HL-60 (cell line): ENCODE measurements around the gene SMIM20.
A peak's percentile ranks its signal among the peaks of the same experiment; 100 is the strongest.
"Not testable (repeated sequence)": the region's sequence is repeated elsewhere in the genome, so short reads cannot be mapped to it uniquely, and the experiment has no call there.

Experiments used
- DNase-seq, 2 experiments: peaks; one replicate each; pipeline ENCODE4 v3.0.0-alpha.2; 2010 to 2020; ENCODE audit warnings: low read depth in 1 of 2, low spot score in 1 of 2
- H3K27ac ChIP-seq: fragments of 250-450 bp; sonication (Bioruptor Pico); replicated peaks from 2 replicates; pipeline ENCODE4 v1.5.1; 2020; ENCODE audit warnings: mild to moderate bottlenecking, moderate library complexity
- H3K27me3 ChIP-seq: fragments of 250-450 bp; sonication (Bioruptor Pico); 2 replicates; pipeline ENCODE4 v1.5.1; 2021; ENCODE audit warnings: mild to moderate bottlenecking, moderate library complexity; ENCODE audit not compliant: insufficient read depth, poor library complexity, severe bottlenecking
- H3K4me3 ChIP-seq: replicated peaks from 2 replicates; pipeline ENCODE4 v1.5.1; 2011; ENCODE audit warnings: mild to moderate bottlenecking, control low read depth, low read length; ENCODE audit not compliant: insufficient read depth
- GABPA ChIP-seq: IDR thresholded peaks from 2 replicates; pipeline ENCODE4 v1.6.1; 2012; ENCODE audit warnings: low read depth
- POLR2AphosphoS5 ChIP-seq: IDR thresholded peaks from 2 replicates; pipeline ENCODE4 v1.6.1; 2012; ENCODE audit warnings: low read depth
- SPI1 ChIP-seq: IDR thresholded peaks from 2 replicates; pipeline ENCODE4 v1.6.1; 2012; ENCODE audit warnings: low read depth, mild to moderate bottlenecking, borderline replicate concordance
- long read RNA-seq: library from polyadenylated mRNA; unstranded; transcript quantifications from one replicate; pipeline ENCODE4 v2.0.0, GENCODE V29; 2020
- TF ChIP-seq, protein P1 (sequence below): IDR thresholded peaks from 2 replicates; pipeline ENCODE4 v1.6.1; 2012; ENCODE audit warnings: low read depth; ENCODE audit not compliant: insufficient replicate concordance
- TF ChIP-seq, protein P2 (sequence below): IDR thresholded peaks from one replicate; pipeline ENCODE4 v1.5.1; 2011; ENCODE audit warnings: low read length, control low read depth, inconsistent platforms; ENCODE audit not compliant: insufficient read depth

The SMIM20 gene
- long read RNA-seq, transcript SMIM20-201 (3 exons, 935 nt) = major isoform, 34 of 35 reads
- long read RNA-seq, partial matches to known transcripts = 0 of 35 reads
- long read RNA-seq, other reads (novel, unspliced or antisense) = 1 of 35 reads

- Histone ChIP-seq H3K27me3 (peaks cover 2% of the 10 kb centered on the region), H3K27ac (peak within 1 kb of the TSS; percentile 81), H3K4me3 (peak within 1 kb of the TSS; percentile 71)
- peak; percentile 82 to 88 for DNase-seq
- TF ChIP-seq POLR2AphosphoS5 (peak; percentile 80), SPI1 (no peak), GABPA (peak; percentile 92)
- TF ChIP-seq, protein P1, sequence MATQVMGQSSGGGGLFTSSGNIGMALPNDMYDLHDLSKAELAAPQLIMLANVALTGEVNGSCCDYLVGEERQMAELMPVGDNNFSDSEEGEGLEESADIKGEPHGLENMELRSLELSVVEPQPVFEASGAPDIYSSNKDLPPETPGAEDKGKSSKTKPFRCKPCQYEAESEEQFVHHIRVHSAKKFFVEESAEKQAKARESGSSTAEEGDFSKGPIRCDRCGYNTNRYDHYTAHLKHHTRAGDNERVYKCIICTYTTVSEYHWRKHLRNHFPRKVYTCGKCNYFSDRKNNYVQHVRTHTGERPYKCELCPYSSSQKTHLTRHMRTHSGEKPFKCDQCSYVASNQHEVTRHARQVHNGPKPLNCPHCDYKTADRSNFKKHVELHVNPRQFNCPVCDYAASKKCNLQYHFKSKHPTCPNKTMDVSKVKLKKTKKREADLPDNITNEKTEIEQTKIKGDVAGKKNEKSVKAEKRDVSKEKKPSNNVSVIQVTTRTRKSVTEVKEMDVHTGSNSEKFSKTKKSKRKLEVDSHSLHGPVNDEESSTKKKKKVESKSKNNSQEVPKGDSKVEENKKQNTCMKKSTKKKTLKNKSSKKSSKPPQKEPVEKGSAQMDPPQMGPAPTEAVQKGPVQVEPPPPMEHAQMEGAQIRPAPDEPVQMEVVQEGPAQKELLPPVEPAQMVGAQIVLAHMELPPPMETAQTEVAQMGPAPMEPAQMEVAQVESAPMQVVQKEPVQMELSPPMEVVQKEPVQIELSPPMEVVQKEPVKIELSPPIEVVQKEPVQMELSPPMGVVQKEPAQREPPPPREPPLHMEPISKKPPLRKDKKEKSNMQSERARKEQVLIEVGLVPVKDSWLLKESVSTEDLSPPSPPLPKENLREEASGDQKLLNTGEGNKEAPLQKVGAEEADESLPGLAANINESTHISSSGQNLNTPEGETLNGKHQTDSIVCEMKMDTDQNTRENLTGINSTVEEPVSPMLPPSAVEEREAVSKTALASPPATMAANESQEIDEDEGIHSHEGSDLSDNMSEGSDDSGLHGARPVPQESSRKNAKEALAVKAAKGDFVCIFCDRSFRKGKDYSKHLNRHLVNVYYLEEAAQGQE = no peak
These were observed at the start of gene SMIM20 for GRCh38 chr4:25913851-25914669. TSS of gene SMIM20 (plus strand) at chr4:25914220. CDS start at chr4:25914314, 94 bp downstream.

GRCh38 chr4:25865586-25865985 is 48.4 kb upstream of the SMIM20 start:
- no peak overlapping the region for H3K27ac ChIP-seq
- H3K27me3 ChIP-seq = peaks cover 3% of the 10 kb centered on the region
- no peak for DNase-seq
- TF ChIP-seq, protein P2, sequence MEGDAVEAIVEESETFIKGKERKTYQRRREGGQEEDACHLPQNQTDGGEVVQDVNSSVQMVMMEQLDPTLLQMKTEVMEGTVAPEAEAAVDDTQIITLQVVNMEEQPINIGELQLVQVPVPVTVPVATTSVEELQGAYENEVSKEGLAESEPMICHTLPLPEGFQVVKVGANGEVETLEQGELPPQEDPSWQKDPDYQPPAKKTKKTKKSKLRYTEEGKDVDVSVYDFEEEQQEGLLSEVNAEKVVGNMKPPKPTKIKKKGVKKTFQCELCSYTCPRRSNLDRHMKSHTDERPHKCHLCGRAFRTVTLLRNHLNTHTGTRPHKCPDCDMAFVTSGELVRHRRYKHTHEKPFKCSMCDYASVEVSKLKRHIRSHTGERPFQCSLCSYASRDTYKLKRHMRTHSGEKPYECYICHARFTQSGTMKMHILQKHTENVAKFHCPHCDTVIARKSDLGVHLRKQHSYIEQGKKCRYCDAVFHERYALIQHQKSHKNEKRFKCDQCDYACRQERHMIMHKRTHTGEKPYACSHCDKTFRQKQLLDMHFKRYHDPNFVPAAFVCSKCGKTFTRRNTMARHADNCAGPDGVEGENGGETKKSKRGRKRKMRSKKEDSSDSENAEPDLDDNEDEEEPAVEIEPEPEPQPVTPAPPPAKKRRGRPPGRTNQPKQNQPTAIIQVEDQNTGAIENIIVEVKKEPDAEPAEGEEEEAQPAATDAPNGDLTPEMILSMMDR = no peak
- TF ChIP-seq POLR2AphosphoS5 (no peak), SPI1 (no peak), GABPA (no peak)
- TF ChIP-seq, protein P1 = no peak
- H3K4me3 ChIP-seq = no peak overlapping the region

GRCh38 chr4:25866401-25866800 is 47.6 kb upstream of the SMIM20 start:
- DNase-seq, H3K27ac ChIP-seq, H3K27me3 ChIP-seq, H3K4me3 ChIP-seq: not testable (repeated sequence)

DNA sequence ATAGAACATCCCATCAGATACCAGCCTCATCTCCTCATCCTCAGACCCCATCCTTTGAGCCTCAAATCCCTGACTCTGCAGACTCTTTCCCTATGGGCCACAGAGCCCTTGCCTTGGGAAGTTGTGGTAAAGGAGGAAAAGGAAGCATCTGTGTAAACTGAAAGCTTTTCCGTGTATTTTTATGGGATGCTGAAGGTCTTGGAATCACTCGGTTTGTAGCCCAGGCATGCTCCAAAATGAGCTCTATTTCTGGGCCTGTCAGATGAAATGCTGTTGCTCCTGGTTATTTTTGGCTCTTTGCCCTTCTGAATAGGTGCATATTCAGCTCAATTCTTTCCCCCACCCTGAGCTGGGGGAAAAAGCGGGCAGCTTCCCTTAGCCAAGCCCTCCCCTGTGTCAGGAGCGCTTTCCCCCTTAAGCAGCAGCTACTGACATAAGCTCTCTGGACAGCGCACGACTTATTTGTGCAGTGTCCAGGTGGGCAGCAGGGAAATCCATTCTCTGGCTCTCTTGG is 46.2 kb upstream of the SMIM20 start:
- no peak for DNase-seq
- H3K27ac ChIP-seq = no peak overlapping the region
- TF ChIP-seq GABPA = no peak
- no peak for TF ChIP-seq POLR2AphosphoS5
- TF ChIP-seq, protein P1 = no peak
- no peak for TF ChIP-seq SPI1
- TF ChIP-seq, protein P2 = no peak
- H3K27me3 ChIP-seq = peaks cover 3% of the 10 kb centered on the region
- H3K4me3 ChIP-seq = no peak overlapping the region
